Esophagus squamous epithelium (tissue), 5 donors: Measurements from ENCODE around the gene HYCC2. TPM values are rescaled to one million over a fixed set of nuclear protein-coding genes. Genes with fewer than 3 reads are reported as not detected.

Source experiments
- DNase-seq: peaks from one replicate; lab custom pipeline; 2025; lab: John Stamatoyannopoulos, UW
- H3K27ac ChIP-seq, 4 donors: fragments of 200-600 bp; sonication (generic); one replicate each; pipeline ENCODE4 v1.5.1; 2016 to 2019; ENCODE audit warnings: mild to moderate bottlenecking in 1 of 4
- H3K27me3 ChIP-seq, 4 donors: fragments of 200-600 bp; sonication (generic); 1 replicate in 3 of 4; 2 replicates in 1 of 4; pipeline versions ENCODE4 v1.5.1 to v1.6.0; 2017 to 2021; ENCODE audit warnings: antibody characterized with exemption in 1 of 4
- H3K36me3 ChIP-seq, 3 donors: fragments of 200-600 bp; sonication (generic); one replicate each; pipeline ENCODE4 v1.5.1; 2016 to 2019
- H3K4me1 ChIP-seq, 3 donors: fragments of 200-600 bp; sonication (generic); one replicate each; pipeline ENCODE4 v1.5.1; 2017 to 2019
- H3K4me3 ChIP-seq, 4 donors: fragments of 200-600 bp; sonication (generic); 1 replicate in 3 of 4; 2 replicates in 1 of 4; pipeline ENCODE4 v1.5.1; 2016 to 2019; ENCODE audit warnings: mild to moderate bottlenecking in 2 of 4, moderate library complexity in 1 of 4
- H3K9me3 ChIP-seq, 3 donors: fragments of 200-600 bp; sonication (generic); one replicate each; pipeline ENCODE4 v1.5.1; 2016 to 2019
- CTCF ChIP-seq, 6 experiments: fragments of 450-650 bp in 4 of 6; fragments of 200-600 bp in 2 of 6; sonication (generic) in 2 of 6; IDR thresholded peaks; one replicate each; pipeline ENCODE4 v1.5.1; 2016 to 2019; ENCODE audit warnings: antibody characterized with exemption in 6 of 6, mild to moderate bottlenecking in 4 of 6, moderate library complexity in 4 of 6
- POLR2A ChIP-seq, 4 donors: fragments of 450-650 bp; IDR thresholded peaks; one replicate each; pipeline ENCODE4 v1.6.1; 2017; ENCODE audit warnings: antibody characterized with exemption in 4 of 4, mild to moderate bottlenecking in 4 of 4, moderate library complexity in 3 of 4
- WGBS, 2 donors: methylation state at CpG; one replicate each; pipeline ENCODE4 v1.1.5; 2018; 5-methylcytosine and 5-hydroxymethylcytosine counted together
- intact Hi-C: fragments of 100-400 bp; cut with DNase I; formaldehyde crosslinking; loops from one replicate; pipeline ENCODE4 v1.15.0; 2022
- total RNA-seq, 4 donors: library from RNA; depleted of rRNA; stranded (reverse); fragments of >200 nt; gene quantifications; one replicate each; pipeline ENCODE4 v1.1.0, GENCODE V29; 2016
- donor health status: DM: yes; HTN: yes; CAD: no.

HYCC2 gene
- total RNA-seq, 4 donors from 2014 or later = 9.1 to 20.7 (median 11.2) TPM

GRCh38 chr2:201059961-201060755 lies 11.3 kb downstream of the HYCC2 start:
- peaks cover 0 to 23% (median 0%) of the 10 kb centered on the region in 3 donors for H3K36me3 ChIP-seq
- H3K27ac ChIP-seq = no peak overlapping the region
- peaks cover 0 to 38% (median 7%) of the 10 kb centered on the region in 3 donors for H3K4me1 ChIP-seq
- no peak for TF ChIP-seq POLR2A (IDR thresholded peaks at IDR 0.05)
- TF ChIP-seq CTCF (IDR thresholded peaks at IDR 0.05) = no peak
- H3K4me3 ChIP-seq = no peak overlapping the region
- no peak for DNase-seq
- no peaks in the 10 kb centered on the region for H3K27me3 ChIP-seq
- H3K9me3 ChIP-seq = no peaks in the 10 kb centered on the region
- intact Hi-C loops = no loop called here
- WGBS, 2 donors = 88 to 95% methylated on average over 10 of the region's 10 CpGs

- no peak overlapping the region for H3K27ac ChIP-seq
- 78 to 91% methylated on average over 1 of the region's 1 CpG for WGBS, 2 donors
Measured at GRCh38 chr2:201058914-201059313, 12.6 kb downstream of the HYCC2 start.

GRCh38 chr2:201057715-201058248 lies 13.7 kb downstream of the HYCC2 start:
- DNase-seq = no peak
- TF ChIP-seq POLR2A (IDR thresholded peaks at IDR 0.05) (no peak), CTCF (IDR thresholded peaks at IDR 0.05) (no peak)
- Histone ChIP-seq H3K27me3 (no peaks in the 10 kb centered on the region), H3K36me3 (peaks cover 0 to 39% (median 0%) of the 10 kb centered on the region in 3 donors), H3K4me3 (no peak overlapping the region), H3K9me3 (no peaks in the 10 kb centered on the region), H3K4me1 (peaks cover 0 to 19% (median 5%) of the 10 kb centered on the region in 3 donors), H3K27ac (peak overlapping the region in 1 of 4 donors; percentile 2)
- intact Hi-C loops = no loop called here
- 74 to 77% methylated on average over 4 of the region's 4 CpGs for WGBS, 2 donors

More at GRCh38 chr2:201058914-201059313, 12.6 kb downstream of the HYCC2 start:
- intact Hi-C loops = no loop called here
- Histone ChIP-seq H3K36me3 (peaks cover 0 to 28% (median 0%) of the 10 kb centered on the region in 3 donors), H3K4me3 (no peak overlapping the region), H3K27me3 (no peaks in the 10 kb centered on the region), H3K9me3 (no peaks in the 10 kb centered on the region), H3K4me1 (peaks cover 0 to 30% (median 5%) of the 10 kb centered on the region in 3 donors)
- DNase-seq = no peak
- TF ChIP-seq CTCF (IDR thresholded peaks at IDR 0.05) = no peak
- TF ChIP-seq POLR2A (IDR thresholded peaks at IDR 0.05) = no peak

GRCh38 chr2:201057087-201057521 lies 14.4 kb downstream of the HYCC2 start:
- 58 to 63% methylated on average over 2 of the region's 2 CpGs for WGBS, 2 donors
- Histone ChIP-seq H3K9me3 (no peaks in the 10 kb centered on the region), H3K27me3 (no peaks in the 10 kb centered on the region), H3K4me3 (no peak overlapping the region), H3K36me3 (peaks cover 0 to 38% (median 0%) of the 10 kb centered on the region in 3 donors), H3K27ac (no peak overlapping the region), H3K4me1 (peaks cover 0 to 18% (median 5%) of the 10 kb centered on the region in 3 donors)
- no peak for DNase-seq
- TF ChIP-seq POLR2A (IDR thresholded peaks at IDR 0.05) (no peak), CTCF (IDR thresholded peaks at IDR 0.05) (no peak)
- intact Hi-C loops = no loop called here

GRCh38 chr2:201049455-201049854 lies 22.0 kb downstream of the HYCC2 start:
- H3K36me3 ChIP-seq = peaks cover 0 to 23% (median 0%) of the 10 kb centered on the region in 3 donors
- no peaks in the 10 kb centered on the region for H3K4me1 ChIP-seq
- H3K27me3 ChIP-seq = no peaks in the 10 kb centered on the region
- H3K27ac ChIP-seq = no peak overlapping the region
- H3K4me3 ChIP-seq = no peak overlapping the region
- WGBS, 2 donors = 98 to 100% methylated on average over 6 to 10 of the region's 11 CpGs
- intact Hi-C loops = no loop called here
- DNase-seq = no peak
- no peaks in the 10 kb centered on the region for H3K9me3 ChIP-seq
- TF ChIP-seq POLR2A (IDR thresholded peaks at IDR 0.05) (no peak), CTCF (IDR thresholded peaks at IDR 0.05) (no peak)
